Measurements from ENCODE around the gene PTPRG.

Gene PTPRG

GRCh38 chr3:61975936-61976335 lies 414.6 kb downstream of the PTPRG start:
- Histone ChIP-seq H4K20me1 (ENCODE audit: insufficient read depth) (no peaks in the 10 kb centered on the region), H3K4me1 (ENCODE audit: low read depth, poor library complexity, severe bottlenecking) (no peaks in the 10 kb centered on the region), H3K27ac (no peak overlapping the region), H2AFZ (ENCODE audit: low read depth) (no peak overlapping the region), H3K4me3 (IDR thresholded peaks at IDR 0.05; ENCODE audit: insufficient read depth, low read depth, low read length) (no peak overlapping the region), H3K9ac (no peak overlapping the region), H3K27me3 (ENCODE audit: insufficient read depth, low read depth) (no peaks in the 10 kb centered on the region), H3K36me3 (ENCODE audit: insufficient read depth) (no peaks in the 10 kb centered on the region), H3K4me2 (no peak overlapping the region), H3K79me2 (ENCODE audit: insufficient read depth, low read depth) (no peaks in the 10 kb centered on the region)
- no peak for TF ChIP-seq CTCF (conservative IDR thresholded peaks at IDR 0.05; ENCODE audit: low read depth, low read length)

- no peaks in the 10 kb centered on the region for H3K36me3 ChIP-seq (ENCODE audit: insufficient read depth)
- H3K4me2 ChIP-seq, result no peak overlapping the region
- H3K27ac ChIP-seq, result no peak overlapping the region
- no peak overlapping the region for H2AFZ ChIP-seq (ENCODE audit: low read depth)
- H3K4me1 ChIP-seq (ENCODE audit: low read depth, poor library complexity, severe bottlenecking), result no peaks in the 10 kb centered on the region
- no peak overlapping the region for H3K9ac ChIP-seq
- no peaks in the 10 kb centered on the region for H4K20me1 ChIP-seq (ENCODE audit: insufficient read depth)
- H3K27me3 ChIP-seq (ENCODE audit: insufficient read depth, low read depth), result no peaks in the 10 kb centered on the region
- no peaks in the 10 kb centered on the region for H3K79me2 ChIP-seq (ENCODE audit: insufficient read depth, low read depth)
- no peak for TF ChIP-seq CTCF (conservative IDR thresholded peaks at IDR 0.05; ENCODE audit: low read depth, low read length)
- no peak overlapping the region for H3K4me3 ChIP-seq (IDR thresholded peaks at IDR 0.05; ENCODE audit: insufficient read depth, low read depth, low read length)
Measured at GRCh38 chr3:61978460-61979419, 417.4 kb downstream of the PTPRG start.

- Histone ChIP-seq H3K4me3 (IDR thresholded peaks at IDR 0.05; ENCODE audit: insufficient read depth, low read depth, low read length) (no peak overlapping the region), H3K27ac (no peak overlapping the region), H3K27me3 (ENCODE audit: insufficient read depth, low read depth) (no peaks in the 10 kb centered on the region), H3K4me2 (no peak overlapping the region), H3K79me2 (ENCODE audit: insufficient read depth, low read depth) (no peaks in the 10 kb centered on the region), H3K4me1 (ENCODE audit: low read depth, poor library complexity, severe bottlenecking) (no peaks in the 10 kb centered on the region), H4K20me1 (ENCODE audit: insufficient read depth) (no peaks in the 10 kb centered on the region), H3K9ac (no peak overlapping the region), H3K36me3 (ENCODE audit: insufficient read depth) (no peaks in the 10 kb centered on the region), H2AFZ (ENCODE audit: low read depth) (no peak overlapping the region)
- no peak for TF ChIP-seq CTCF (conservative IDR thresholded peaks at IDR 0.05; ENCODE audit: low read depth, low read length)
Measured at GRCh38 chr3:61979638-61980037, 418.3 kb downstream of the PTPRG start.

GRCh38 chr3:61980041-61980440 lies 418.7 kb downstream of the PTPRG start:
- Histone ChIP-seq H2AFZ (ENCODE audit: low read depth) (no peak overlapping the region), H3K27ac (no peak overlapping the region), H3K36me3 (ENCODE audit: insufficient read depth) (no peaks in the 10 kb centered on the region), H3K4me3 (IDR thresholded peaks at IDR 0.05; ENCODE audit: insufficient read depth, low read depth, low read length) (no peak overlapping the region), H3K9ac (no peak overlapping the region), H3K4me1 (ENCODE audit: low read depth, poor library complexity, severe bottlenecking) (no peaks in the 10 kb centered on the region), H4K20me1 (ENCODE audit: insufficient read depth) (no peaks in the 10 kb centered on the region), H3K79me2 (ENCODE audit: insufficient read depth, low read depth) (no peaks in the 10 kb centered on the region), H3K4me2 (no peak overlapping the region), H3K27me3 (ENCODE audit: insufficient read depth, low read depth) (no peaks in the 10 kb centered on the region)
- TF ChIP-seq CTCF (conservative IDR thresholded peaks at IDR 0.05; ENCODE audit: low read depth, low read length), result no peak
